HFF-Myc (cell line): ENCODE data around the gene TCTA.
"Not testable (repeated sequence)": the region's sequence is repeated elsewhere in the genome, so short reads cannot be mapped to it uniquely, and the experiment has no call there.

Experiments used
- DNase-seq: peaks from one replicate; pipeline ENCODE4 v3.0.0-alpha.2; 2011; ENCODE audit warnings: low read depth; ENCODE audit errors: extremely low read depth
- H3K4me3 ChIP-seq: replicated peaks from 2 replicates; pipeline ENCODE4 v1.5.1; 2011; ENCODE audit warnings: low read depth, mild to moderate bottlenecking, control low read depth, low read length
- CTCF ChIP-seq: IDR thresholded peaks from 2 replicates; pipeline ENCODE4 v1.5.1; 2012; ENCODE audit warnings: mild to moderate bottlenecking, low read depth, low read length, control low read depth; ENCODE audit errors: missing control alignments

The TCTA gene

GRCh38 chr3:49383387-49383786 is 28.8 kb upstream of the TCTA start:
- H3K4me3 ChIP-seq, result no peak overlapping the region
- DNase-seq, result no peak
- no peak for TF ChIP-seq CTCF

- no peak overlapping the region for H3K4me3 ChIP-seq
- TF ChIP-seq CTCF, result no peak
- no peak for DNase-seq
Measured at GRCh38 chr3:49385617-49386016, 26.6 kb upstream of the TCTA start.

- no peak for DNase-seq
- no peak for TF ChIP-seq CTCF
- H3K4me3 ChIP-seq, result no peak overlapping the region
Measured at GRCh38 chr3:49386056-49386756, 26.0 kb upstream of the TCTA start.

- H3K4me3 ChIP-seq, result no peak overlapping the region
- TF ChIP-seq CTCF, result no peak
- no peak for DNase-seq
Measured at GRCh38 chr3:49387721-49388120, 24.5 kb upstream of the TCTA start.

GRCh38 chr3:49388289-49388820 is 23.9 kb upstream of the TCTA start:
- DNase-seq, result no peak
- H3K4me3 ChIP-seq, result no peak overlapping the region
- TF ChIP-seq CTCF, result no peak

- no peak for TF ChIP-seq CTCF
- no peak for DNase-seq
Measured at GRCh38 chr3:49389297-49389696, 22.9 kb upstream of the TCTA start.

GRCh38 chr3:49391310-49391709 is 20.9 kb upstream of the TCTA start:
- DNase-seq, H3K4me3 ChIP-seq: not testable (repeated sequence)

More at GRCh38 chr3:49389297-49389696, 22.9 kb upstream of the TCTA start:
- no peak overlapping the region for H3K4me3 ChIP-seq
